Endothelial cell of umbilical vein (primary cell): Measurements from ENCODE around the gene MGAT4B. TPM values are rescaled to one million over a fixed set of nuclear protein-coding genes. Genes with fewer than 3 reads are reported as not detected.

Source experiments
- BruUV-seq: library from RNA; stranded (reverse); fragments of 400-500 nt; replicated peaks from 2 replicates; lab custom pipeline; 2021; lab: Mats Ljungman, UMichigan
- CTCF ChIA-PET: fragments of 300-600, 350-600 bp; sonication (Branson Sonifier 250); formaldehyde crosslinking; loops from one replicate; lab custom pipeline; 2021; ENCODE audit warnings: antibody characterized with exemption, inconsistent platforms; lab: Charles Lee
- POLR2A ChIA-PET: fragments of 300-600, 350-600 bp; sonication (Branson Sonifier 250); formaldehyde crosslinking; loops from one replicate; lab custom pipeline; 2021; ENCODE audit warnings: antibody characterized with exemption, inconsistent platforms; lab: Charles Lee
- DNase-seq: peaks from one replicate; pipeline ENCODE4 v3.0.0-alpha.2; 2011; ENCODE audit warnings: low read depth, low spot score
- FAIRE-seq: peaks from 2 replicates; lab custom pipeline; 2011; peaks lifted over from hg19 to GRCh38; lab: Jason Lieb, UNC
- H2AFZ ChIP-seq: 2 replicates; pipeline ENCODE4 v1.6.0; 2012; ENCODE audit warnings: low read depth, low read length, control low read depth, inconsistent platforms
- H3K27ac ChIP-seq: 2 replicates; pipeline ENCODE4 v1.5.1; 2011; ENCODE audit warnings: low read depth, mild to moderate bottlenecking, control low read depth, low read length, moderate library complexity; ENCODE audit not compliant: insufficient read depth
- H3K27me3 ChIP-seq, 2 experiments: 2 replicates each; pipeline versions ENCODE4 v1.6.0 to v1.6.1; 2011; ENCODE audit warnings: low read length in 2 of 2, mixed read lengths in 1 of 2; ENCODE audit not compliant: control insufficient read depth in 2 of 2, insufficient read depth in 2 of 2
- H3K36me3 ChIP-seq, 2 experiments: 2 replicates in 1 of 2; 3 replicates in 1 of 2; pipeline ENCODE4 v1.5.1; 2011; ENCODE audit warnings: low read length in 2 of 2, mild to moderate bottlenecking in 1 of 2, moderate library complexity in 1 of 2; ENCODE audit not compliant: control insufficient read depth in 2 of 2, insufficient read depth in 2 of 2; ENCODE audit errors: extremely low read depth in 1 of 2
- H3K4me1 ChIP-seq: 3 replicates; pipeline ENCODE4 v1.5.1; 2011; ENCODE audit warnings: mild to moderate bottlenecking, low read length; ENCODE audit not compliant: control insufficient read depth, insufficient read depth; ENCODE audit errors: extremely low read depth
- H3K4me2 ChIP-seq: 2 replicates; pipeline ENCODE4 v1.6.1; 2011; ENCODE audit warnings: low read length, control low read depth, mixed read lengths; ENCODE audit not compliant: insufficient read depth
- H3K4me3 ChIP-seq, 3 experiments: fragments of 200-600 bp in 1 of 3; sonication (generic), shearing (Covaris generic) in 1 of 3; replicated peaks in 1 of 3; 2 replicates each; pipeline ENCODE4 v1.5.1; 2011 to 2016; ENCODE audit warnings: control low read depth in 3 of 3, low read length in 3 of 3, mild to moderate bottlenecking in 2 of 3, inconsistent platforms in 1 of 3, low read depth in 1 of 3, moderate library complexity in 1 of 3; ENCODE audit not compliant: insufficient read depth in 1 of 3
- H3K79me2 ChIP-seq: 2 replicates; pipeline ENCODE4 v1.6.0; 2012; ENCODE audit warnings: low read length, inconsistent platforms; ENCODE audit not compliant: control insufficient read depth, insufficient read depth
- H3K9ac ChIP-seq: replicated peaks from 2 replicates; pipeline ENCODE3; 2011; ENCODE audit warnings: low read length, control low read depth; ENCODE audit not compliant: insufficient read depth; ENCODE audit errors: extremely low read depth
- H3K9me1 ChIP-seq: replicated peaks from 3 replicates; pipeline ENCODE4 v1.6.0; 2011; ENCODE audit warnings: mild to moderate bottlenecking, low read length; ENCODE audit not compliant: control insufficient read depth, insufficient read depth; ENCODE audit errors: extremely low read depth
- H3K9me3 ChIP-seq: replicated peaks from 2 replicates; pipeline ENCODE4 v1.5.1; 2012; ENCODE audit warnings: low read length, inconsistent platforms; ENCODE audit not compliant: control insufficient read depth, insufficient read depth
- H4K20me1 ChIP-seq: replicated peaks from 2 replicates; pipeline ENCODE3; 2011; ENCODE audit warnings: mild to moderate bottlenecking, low read length; ENCODE audit not compliant: control insufficient read depth, insufficient read depth; ENCODE audit errors: extremely low read depth
- CTCF ChIP-seq, 2 donors: IDR thresholded peaks; 1 replicate in 1 of 2; 2 replicates in 1 of 2; pipeline ENCODE4 v1.5.1; 2011; ENCODE audit warnings: low read length in 2 of 2, mild to moderate bottlenecking in 2 of 2, moderate library complexity in 2 of 2, control low read depth in 1 of 2, inconsistent platforms in 1 of 2, low read depth in 1 of 2; ENCODE audit not compliant: insufficient read depth in 1 of 2; ENCODE audit errors: extremely low read depth in 1 of 2
- EZH2 ChIP-seq: IDR thresholded peaks from 2 replicates; pipeline ENCODE4 v1.6.1; 2012; ENCODE audit warnings: borderline replicate concordance, low read depth, mild to moderate bottlenecking, moderate library complexity, low read length, inconsistent platforms; ENCODE audit not compliant: severe bottlenecking
- FOS ChIP-seq: IDR thresholded peaks from 2 replicates; pipeline ENCODE4 v1.6.1; 2011; ENCODE audit warnings: mild to moderate bottlenecking, low read length, moderate library complexity, borderline replicate concordance; ENCODE audit not compliant: insufficient read depth
- GATA2 ChIP-seq: IDR thresholded peaks from 2 replicates; pipeline ENCODE4 v1.7.0; 2011; ENCODE audit warnings: low read depth, mild to moderate bottlenecking, moderate library complexity, mixed read lengths, low read length; ENCODE audit not compliant: insufficient read length, insufficient read depth
- JUN ChIP-seq: IDR thresholded peaks from 2 replicates; pipeline ENCODE4 v1.6.1; 2011; ENCODE audit warnings: borderline replicate concordance, low read depth; ENCODE audit not compliant: insufficient read length, insufficient read depth
- MYC ChIP-seq: IDR thresholded peaks from one replicate; pipeline ENCODE4 v1.6.1; 2011; ENCODE audit warnings: mild to moderate bottlenecking, low read depth, low read length
- POLR2A ChIP-seq: IDR thresholded peaks from 2 replicates; pipeline ENCODE4 v1.6.1; 2012; ENCODE audit warnings: low read depth, mild to moderate bottlenecking, control low read depth, low read length
- POLR2AphosphoS5 ChIP-seq: IDR thresholded peaks from 2 replicates; pipeline ENCODE4 v1.6.1; 2012; ENCODE audit warnings: low read depth, mild to moderate bottlenecking, control low read depth, low read length, moderate library complexity; ENCODE audit not compliant: insufficient read depth
- dilution Hi-C: fragments of 300-500 bp; cut with MboI; formaldehyde crosslinking; loops from one replicate; pipeline ENCODE4 v1.15.0; 2019; ENCODE audit warnings: low sequenced_read_pairs; ENCODE audit not compliant: extremely low pct_ligation_motif_present
- intact Hi-C: fragments of 100-400 bp; cut with micrococcal nuclease; formaldehyde crosslinking; loops from one replicate; pipeline ENCODE4 v1.10.0; 2022
- polyA plus RNA-seq, 4 experiments: library from polyadenylated mRNA; depleted of rRNA in 3 of 4; stranded (reverse) in 3 of 4; unstranded in 1 of 4; fragments of >200 nt; gene quantifications; 2 replicates each; pipeline versions ENCODE4 v1.2.1 to v1.2.3, GENCODE V29; 2011 to 2012; ENCODE audit warnings: missing spikeins in 1 of 4
- total RNA-seq: library from RNA; stranded (reverse); gene quantifications from 2 replicates; pipeline ENCODE4 v1.2.3, GENCODE V29; 2021
- TF ChIP-seq, protein P1 (sequence below): IDR thresholded peaks from 2 replicates; pipeline ENCODE4 v1.6.1; 2011; ENCODE audit not compliant: insufficient read depth, insufficient read length

Gene MGAT4B
- total and polyA plus RNA-seq, 2 donors (not counting 3 experiments of a cell fraction or from before 2014, with no cell fraction given), result 243 TPM

DNA sequence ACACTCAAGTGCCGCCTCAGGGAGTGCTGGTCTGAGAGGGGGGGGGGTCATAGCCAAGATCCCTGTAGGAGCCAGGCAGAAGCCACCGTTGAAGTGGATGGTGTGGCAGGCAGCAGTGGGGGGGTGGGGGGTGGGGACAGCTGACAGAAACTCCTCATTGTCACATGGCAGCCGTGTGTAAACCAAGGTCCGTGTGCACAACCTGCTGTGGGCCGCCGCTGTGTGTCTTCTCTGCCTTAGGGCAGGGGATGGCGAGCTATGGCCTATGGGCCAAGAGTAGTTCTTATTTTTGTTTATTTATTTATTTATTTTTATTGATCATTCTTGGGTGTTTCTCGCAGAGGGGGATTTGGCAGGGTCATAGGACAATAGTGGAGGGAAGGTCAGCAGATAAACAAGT lies 27.5 kb upstream of the MGAT4B start:
- Histone ChIP-seq H3K27me3 (no peaks in the 10 kb centered on the region), H4K20me1 (no peaks in the 10 kb centered on the region), H3K36me3 (peaks cover 15 to 61% of the 10 kb centered on the region in 2 experiments), H3K27ac (no peak overlapping the region), H3K4me3 (no peak overlapping the region), H3K9me1 (no peaks in the 10 kb centered on the region), H3K79me2 (peaks cover 2% of the 10 kb centered on the region), H3K4me2 (no peak overlapping the region), H3K9ac (no peak overlapping the region), H3K9me3 (no peaks in the 10 kb centered on the region), H3K4me1 (no peaks in the 10 kb centered on the region), H2AFZ (no peak overlapping the region)
- dilution Hi-C loops (no loop called here), intact Hi-C loops (no loop called here)
- DNase-seq (no peak), FAIRE-seq (no peak)
- no TSS peak for BruUV-seq
- ChIA-PET POLR2A (no interaction called here), CTCF (no interaction called here)
- TF ChIP-seq JUN (no peak), POLR2A (no peak), MYC (no peak), FOS (no peak), POLR2AphosphoS5 (no peak), CTCF (IDR thresholded peaks at IDR 0.05; ENCODE audit: extremely low read depth in 1 of 2, insufficient read depth in 1 of 2, low read depth in 1 of 2, low read length in 2 of 2) (no peak), EZH2 (no peak), GATA2 (no peak)
- TF ChIP-seq, protein P1, sequence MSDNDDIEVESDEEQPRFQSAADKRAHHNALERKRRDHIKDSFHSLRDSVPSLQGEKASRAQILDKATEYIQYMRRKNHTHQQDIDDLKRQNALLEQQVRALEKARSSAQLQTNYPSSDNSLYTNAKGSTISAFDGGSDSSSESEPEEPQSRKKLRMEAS, result no peak
